OCI-LY1 (cell line): ENCODE data around the gene NACC1.

ENCODE experiments used
- CTCF ChIP-seq: fragments of 200-600 bp; sonication (generic), shearing (Covaris generic); IDR thresholded peaks from 2 replicates; pipeline ENCODE4 v1.5.1; 2017; ENCODE audit warnings: mild to moderate bottlenecking, antibody characterized with exemption, low read length, moderate library complexity, mixed read lengths
- EZH2 ChIP-seq: fragments of 200-600 bp; sonication (generic), shearing (Covaris generic); IDR thresholded peaks from 2 replicates; pipeline ENCODE4 v1.8.0; 2017; ENCODE audit warnings: borderline replicate concordance, mixed run types, mild to moderate bottlenecking, antibody characterized with exemption, low read length, moderate library complexity, mixed read lengths

- no peak for TF ChIP-seq CTCF
- TF ChIP-seq EZH2: no peak
These were observed 58.3 kb downstream of the NACC1 start for GRCh38 chr19:13176345-13176744.
